ENCODE data around the gene CRTAC1. TPM values are rescaled to one million over a fixed set of nuclear protein-coding genes. Genes with fewer than 3 reads are reported as not detected.

CRTAC1 gene
- polyA plus RNA-seq, 3 donors: not detected

DNA sequence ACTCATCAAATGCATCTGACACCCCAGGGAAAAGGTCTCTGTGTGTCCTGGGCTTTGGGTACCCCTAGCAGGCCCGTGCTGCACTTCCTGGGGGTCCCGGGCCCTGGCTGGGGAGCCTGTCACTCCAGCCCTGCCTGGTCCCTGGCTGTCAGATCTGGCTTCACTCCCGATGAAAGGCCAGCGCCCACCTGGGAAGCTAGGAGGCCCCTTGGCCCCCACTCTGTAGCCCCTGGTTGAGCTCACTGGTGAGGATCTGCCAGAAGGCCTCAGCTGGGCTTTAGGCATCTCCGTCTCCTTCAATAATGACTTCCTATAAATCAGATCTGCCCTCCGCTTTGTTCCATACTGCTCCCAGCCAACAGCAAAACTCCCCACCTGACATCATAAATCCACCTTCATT lies 116.8 kb downstream of the CRTAC1 start:
- H3K27me3 ChIP-seq (ENCODE audit: control insufficient read depth in 2 of 2, insufficient read depth in 2 of 2, low read length in 2 of 2): peaks cover 0 to 2% of the 10 kb centered on the region in 2 donors
- no peak overlapping the region for H3K27ac ChIP-seq (ENCODE audit: low read depth in 1 of 2, low read length in 2 of 2)
- no peak overlapping the region for H3K9ac ChIP-seq (ENCODE audit: insufficient read depth, low read length, poor library complexity, severe bottlenecking)
- TF ChIP-seq, protein P1, sequence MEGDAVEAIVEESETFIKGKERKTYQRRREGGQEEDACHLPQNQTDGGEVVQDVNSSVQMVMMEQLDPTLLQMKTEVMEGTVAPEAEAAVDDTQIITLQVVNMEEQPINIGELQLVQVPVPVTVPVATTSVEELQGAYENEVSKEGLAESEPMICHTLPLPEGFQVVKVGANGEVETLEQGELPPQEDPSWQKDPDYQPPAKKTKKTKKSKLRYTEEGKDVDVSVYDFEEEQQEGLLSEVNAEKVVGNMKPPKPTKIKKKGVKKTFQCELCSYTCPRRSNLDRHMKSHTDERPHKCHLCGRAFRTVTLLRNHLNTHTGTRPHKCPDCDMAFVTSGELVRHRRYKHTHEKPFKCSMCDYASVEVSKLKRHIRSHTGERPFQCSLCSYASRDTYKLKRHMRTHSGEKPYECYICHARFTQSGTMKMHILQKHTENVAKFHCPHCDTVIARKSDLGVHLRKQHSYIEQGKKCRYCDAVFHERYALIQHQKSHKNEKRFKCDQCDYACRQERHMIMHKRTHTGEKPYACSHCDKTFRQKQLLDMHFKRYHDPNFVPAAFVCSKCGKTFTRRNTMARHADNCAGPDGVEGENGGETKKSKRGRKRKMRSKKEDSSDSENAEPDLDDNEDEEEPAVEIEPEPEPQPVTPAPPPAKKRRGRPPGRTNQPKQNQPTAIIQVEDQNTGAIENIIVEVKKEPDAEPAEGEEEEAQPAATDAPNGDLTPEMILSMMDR (IDR thresholded peaks at IDR 0.05): no peak
- no peaks in the 10 kb centered on the region for H4K20me1 ChIP-seq (ENCODE audit: insufficient read depth, low read length)
- H3K4me2 ChIP-seq (replicated peaks; ENCODE audit: extremely low read depth, low read length, poor library complexity, severe bottlenecking): no peak overlapping the region
- H3K4me1 ChIP-seq (ENCODE audit: control insufficient read depth in 1 of 2, insufficient read depth in 2 of 2, low read length in 2 of 2): no peaks in the 10 kb centered on the region
- DNase-seq: no peak
- H2AFZ ChIP-seq (ENCODE audit: insufficient read depth, low read depth, low read length, poor library complexity, severe bottlenecking): no peak overlapping the region
- WGBS (ENCODE audit: insufficient coverage): 83% methylated on average over 6 of the region's 6 CpGs
- intact Hi-C loops (cut with micrococcal nuclease): loop anchor here in 1 of 2 donors (2.0 kb wide), 1 partner anchor 127 kb away; no protein-coding TSS in a partner anchor
- H3K79me2 ChIP-seq (ENCODE audit: insufficient read depth, low read length): no peaks in the 10 kb centered on the region
- Mint-ChIP-seq H3K9me3 (peaks cover 0 to 1% (median 0%) of the 10 kb centered on the region in 7 donors), H3K4me3 (no peak overlapping the region), H3K36me3 (no peaks in the 10 kb centered on the region), H3K4me1 (peaks cover 6% of the 10 kb centered on the region), H3K27me3 (ENCODE audit: low read depth in 3 of 3) (peaks cover 15 to 27% (median 18%) of the 10 kb centered on the region in 3 donors), H3K27ac (no peak overlapping the region)
- H3K36me3 ChIP-seq (replicated peaks in 1 of 2; ENCODE audit: control insufficient read depth in 1 of 2, insufficient read depth in 2 of 2, low read length in 2 of 2): no peaks in the 10 kb centered on the region
- H3K4me3 ChIP-seq (replicated peaks in 1 of 3; ENCODE audit: low read depth in 2 of 3, low read length in 3 of 3): no peak overlapping the region
- no peaks in the 10 kb centered on the region for H3K9me3 ChIP-seq (replicated peaks in 1 of 2; ENCODE audit: control insufficient read depth in 1 of 2, insufficient read depth in 1 of 2, low read length in 2 of 2)

DNA sequence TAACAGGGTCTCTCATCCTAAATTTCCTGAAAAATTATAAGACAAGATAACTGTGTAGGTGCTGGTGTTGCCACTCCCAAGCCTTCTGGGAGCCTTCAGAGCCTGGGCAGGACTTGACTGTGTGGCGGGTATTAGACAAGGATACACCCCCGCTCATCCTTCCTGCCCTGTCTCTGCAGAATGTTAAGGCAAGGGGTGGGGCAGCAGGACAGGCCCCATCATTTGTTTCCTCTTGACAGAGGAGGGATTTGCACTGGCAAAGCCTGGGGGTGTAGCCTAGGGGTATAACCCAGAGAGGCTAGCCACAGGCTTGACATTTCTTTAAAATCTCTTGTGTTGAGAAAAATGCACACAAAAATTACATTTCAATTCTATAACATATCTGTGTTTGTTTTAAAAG lies 117.2 kb downstream of the CRTAC1 start:
- WGBS (ENCODE audit: insufficient coverage): 100% methylated on average over 1 of the region's 2 CpGs
- TF ChIP-seq, protein P1 (IDR thresholded peaks at IDR 0.05): no peak
- no peak for DNase-seq
- Mint-ChIP-seq H3K36me3 (no peaks in the 10 kb centered on the region), H3K9me3 (peaks cover 0 to 1% (median 0%) of the 10 kb centered on the region in 7 donors), H3K4me3 (no peak overlapping the region), H3K4me1 (peaks cover 6% of the 10 kb centered on the region), H3K27ac (no peak overlapping the region), H3K27me3 (ENCODE audit: low read depth in 3 of 3) (peaks cover 14 to 23% (median 15%) of the 10 kb centered on the region in 3 donors)
- no peaks in the 10 kb centered on the region for H3K79me2 ChIP-seq (ENCODE audit: insufficient read depth, low read length)
- H3K27me3 ChIP-seq (ENCODE audit: control insufficient read depth in 2 of 2, insufficient read depth in 2 of 2, low read length in 2 of 2): peaks cover 0 to 2% of the 10 kb centered on the region in 2 donors
- H3K4me2 ChIP-seq (replicated peaks; ENCODE audit: extremely low read depth, low read length, poor library complexity, severe bottlenecking): no peak overlapping the region
- H3K4me1 ChIP-seq (ENCODE audit: control insufficient read depth in 1 of 2, insufficient read depth in 2 of 2, low read length in 2 of 2): no peaks in the 10 kb centered on the region
- no peak overlapping the region for H3K9ac ChIP-seq (ENCODE audit: insufficient read depth, low read length, poor library complexity, severe bottlenecking)
- no peak overlapping the region for H2AFZ ChIP-seq (ENCODE audit: insufficient read depth, low read depth, low read length, poor library complexity, severe bottlenecking)
- no peaks in the 10 kb centered on the region for H4K20me1 ChIP-seq (ENCODE audit: insufficient read depth, low read length)
- H3K4me3 ChIP-seq (replicated peaks in 1 of 3; ENCODE audit: low read depth in 2 of 3, low read length in 3 of 3): no peak overlapping the region
- intact Hi-C loops (cut with micrococcal nuclease): no loop called here
- H3K27ac ChIP-seq (ENCODE audit: low read depth in 1 of 2, low read length in 2 of 2): no peak overlapping the region
- no peaks in the 10 kb centered on the region for H3K9me3 ChIP-seq (replicated peaks in 1 of 2; ENCODE audit: control insufficient read depth in 1 of 2, insufficient read depth in 1 of 2, low read length in 2 of 2)
- no peaks in the 10 kb centered on the region for H3K36me3 ChIP-seq (replicated peaks in 1 of 2; ENCODE audit: control insufficient read depth in 1 of 2, insufficient read depth in 2 of 2, low read length in 2 of 2)
